Measurements from ENCODE around the gene KSR2. TPM values are rescaled to one million over a fixed set of nuclear protein-coding genes. Genes with fewer than 3 reads are reported as not detected.

The KSR2 gene
- total RNA-seq, 4 donors from 2014 or later: under 0.01 to 0.08 (median under 0.01) TPM; not detected in 1

GRCh38 chr12:117540011-117540410, 428.8 kb downstream of the KSR2 start:
- Histone ChIP-seq H3K27me3 (peaks cover 23% of the 10 kb centered on the region), H3K4me1 (no peaks in the 10 kb centered on the region), H3K9me3 (peaks cover 0 to 27% (median 0%) of the 10 kb centered on the region in 3 donors), H3K27ac (no peak overlapping the region), H3K36me3 (no peaks in the 10 kb centered on the region), H3K4me3 (no peak overlapping the region)
- no peak for ATAC-seq
- WGBS, 2 donors (ENCODE audit: low coverage in 1 of 2): 22% methylated on average over 1 of the region's 5 CpGs; no CpG with 5 or more reads in 1 of the 2 donors
- TF ChIP-seq CTCF (IDR thresholded peaks at IDR 0.05) (no peak), POLR2A (IDR thresholded peaks at IDR 0.05) (no peak), POLR2AphosphoS5 (IDR thresholded peaks at IDR 0.05) (no peak), EP300 (IDR thresholded peaks at IDR 0.05) (no peak)

- ATAC-seq: no peak
- Histone ChIP-seq H3K4me1 (no peaks in the 10 kb centered on the region), H3K27me3 (peaks cover 29% of the 10 kb centered on the region), H3K4me3 (no peak overlapping the region), H3K9me3 (peaks cover 0 to 19% (median 0%) of the 10 kb centered on the region in 3 donors), H3K36me3 (no peaks in the 10 kb centered on the region), H3K27ac (no peak overlapping the region)
- WGBS, 2 donors (ENCODE audit: low coverage in 1 of 2): 63 to 100% methylated on average over 1 of the region's 1 CpG
- TF ChIP-seq EP300 (IDR thresholded peaks at IDR 0.05) (no peak), CTCF (IDR thresholded peaks at IDR 0.05) (no peak), POLR2A (IDR thresholded peaks at IDR 0.05) (no peak), POLR2AphosphoS5 (IDR thresholded peaks at IDR 0.05) (no peak)
Measured at GRCh38 chr12:117538926-117539325, 429.9 kb downstream of the KSR2 start.

- no peak for ATAC-seq
- H3K27me3 ChIP-seq: peaks cover 34% of the 10 kb centered on the region
- whole genome bisulfite sequencing, 2 donors (ENCODE audit: low coverage in 1 of 2): 87 to 88% methylated on average over 1 to 8 of the region's 8 CpGs
Measured at GRCh38 chr12:117538032-117538690, 430.6 kb downstream of the KSR2 start.

GRCh38 chr12:117533687-117534086, 435.1 kb downstream of the KSR2 start:
- Histone ChIP-seq H3K36me3 (no peaks in the 10 kb centered on the region), H3K4me3 (no peak overlapping the region), H3K27ac (no peak overlapping the region), H3K27me3 (peaks cover 32% of the 10 kb centered on the region), H3K9me3 (peaks cover 0 to 28% (median 0%) of the 10 kb centered on the region in 3 donors), H3K4me1 (no peaks in the 10 kb centered on the region)
- WGBS, 2 donors (ENCODE audit: low coverage in 1 of 2): 56 to 77% methylated on average over 3 of the region's 6 CpGs
- TF ChIP-seq POLR2AphosphoS5 (IDR thresholded peaks at IDR 0.05) (no peak), EP300 (IDR thresholded peaks at IDR 0.05) (no peak), POLR2A (IDR thresholded peaks at IDR 0.05) (no peak), CTCF (IDR thresholded peaks at IDR 0.05) (no peak)
- ATAC-seq: no peak

More at GRCh38 chr12:117538032-117538690, 430.6 kb downstream of the KSR2 start:
- Histone ChIP-seq H3K9me3 (peaks cover 0 to 14% (median 0%) of the 10 kb centered on the region in 3 donors), H3K4me1 (no peaks in the 10 kb centered on the region), H3K36me3 (no peaks in the 10 kb centered on the region), H3K27ac (no peak overlapping the region), H3K4me3 (no peak overlapping the region)
- TF ChIP-seq CTCF (IDR thresholded peaks at IDR 0.05): no peak
- no peak for TF ChIP-seq POLR2AphosphoS5 (IDR thresholded peaks at IDR 0.05)
- TF ChIP-seq POLR2A (IDR thresholded peaks at IDR 0.05): no peak
- no peak for TF ChIP-seq EP300 (IDR thresholded peaks at IDR 0.05)

- Histone ChIP-seq H3K4me1 (no peaks in the 10 kb centered on the region), H3K9me3 (peaks cover 0 to 28% (median 0%) of the 10 kb centered on the region in 3 donors), H3K4me3 (no peak overlapping the region), H3K27ac (no peak overlapping the region), H3K27me3 (peaks cover 49% of the 10 kb centered on the region), H3K36me3 (no peaks in the 10 kb centered on the region)
- TF ChIP-seq EP300 (IDR thresholded peaks at IDR 0.05): no peak
- TF ChIP-seq CTCF (IDR thresholded peaks at IDR 0.05): no peak
- 86% methylated on average over 6 of the region's 10 CpGs; no CpG with 5 or more reads in 1 of the 2 donors for WGBS, 2 donors (ENCODE audit: low coverage in 1 of 2)
- ATAC-seq: no peak
Measured at GRCh38 chr12:117530796-117531195, 438.0 kb downstream of the KSR2 start.
